ENCODE measurements around the gene CA10. TPM values are rescaled to one million over a fixed set of nuclear protein-coding genes. Genes with fewer than 3 reads are reported as not detected.

Gene CA10
- total and polyA plus RNA-seq, 2 of the 4 experiments (the other 2 are of a cell fraction) = not detected

- H2BK15ac ChIP-seq (ENCODE audit: low read depth, low read length) = no peak overlapping the region
- H3K27me3 ChIP-seq (ENCODE audit: control insufficient read depth, insufficient read depth, low read length) = no peaks in the 10 kb centered on the region
- ChIA-PET CTCF (no interaction called here), POLR2A (ENCODE audit: unreplicated experiment) (no interaction called here)
- H3K27ac ChIP-seq (ENCODE audit: insufficient read depth, low read length) = no peak overlapping the region
- no peak overlapping the region for H4K5ac ChIP-seq (ENCODE audit: low read depth, low read length)
- H3K56ac ChIP-seq (ENCODE audit: extremely low read depth, insufficient read depth, low read length) = no peak overlapping the region
- in situ Hi-C loops (cut with MboI; ENCODE audit: low sequenced_read_pairs) = no loop called here
- no peak overlapping the region for H3K14ac ChIP-seq (replicated peaks; ENCODE audit: low read depth, low read length)
- no peaks in the 10 kb centered on the region for H3K79me1 ChIP-seq (ENCODE audit: low read depth in 1 of 2, low read length in 2 of 2)
- no peak overlapping the region for H3K4me2 ChIP-seq (ENCODE audit: low read depth, low read length)
- no peak overlapping the region for H3K9ac ChIP-seq (ENCODE audit: low read depth, low read length)
- no peak for DNase-seq
- no TSS peak for BruUV-seq (replicated peaks)
- H2BK120ac ChIP-seq (ENCODE audit: low read depth, low read length) = no peak overlapping the region
- H2BK20ac ChIP-seq (ENCODE audit: low read depth, low read length) = no peak overlapping the region
- H3K36me3 ChIP-seq (ENCODE audit: control insufficient read depth, insufficient read depth, low read length) = no peaks in the 10 kb centered on the region
- intact Hi-C loops (cut with micrococcal nuclease) = no loop called here
- no peak overlapping the region for H2AK9ac ChIP-seq (replicated peaks; ENCODE audit: low read depth, low read length, poor library complexity)
- H2AK5ac ChIP-seq (ENCODE audit: low read depth, low read length) = no peak overlapping the region
- no peaks in the 10 kb centered on the region for H3K4me1 ChIP-seq (ENCODE audit: control insufficient read depth, insufficient read depth, low read length)
- H4K8ac ChIP-seq (ENCODE audit: low read depth in 2 of 2, low read length in 2 of 2) = no peak overlapping the region
- H3K4me3 ChIP-seq (ENCODE audit: insufficient read depth, low read depth, low read length) = no peak overlapping the region
- ATAC-seq (ENCODE audit: low read depth) = no peak
- H3K9me1 ChIP-seq (ENCODE audit: insufficient read depth, low read length) = no peaks in the 10 kb centered on the region
- H3K23ac ChIP-seq (ENCODE audit: low read depth, low read length) = no peak overlapping the region
- H3K4ac ChIP-seq (ENCODE audit: low read depth, low read length) = no peak overlapping the region
- H2AFZ ChIP-seq (replicated peaks; ENCODE audit: low read length, poor library complexity) = no peak overlapping the region
- no peaks in the 10 kb centered on the region for H4K20me1 ChIP-seq (ENCODE audit: insufficient read depth, low read length)
- no CpG with 5 or more reads among the region's 7 CpGs for WGBS, 2 experiments (ENCODE audit: extremely low coverage in 2 of 2, insufficient read length in 1 of 2)
- 0 out of 2 replicates have a peak, but pooled peaks have one; percentile 16 for TF ChIP-seq MAFK (IDR thresholded peaks at IDR 0.05; ENCODE audit: low read depth, low read length)
- no peak for TF ChIP-seq MXI1 (IDR thresholded peaks at IDR 0.05; ENCODE audit: borderline replicate concordance, low read depth, low read length)
- dilution Hi-C loops (cut with HindIII; ENCODE audit: low sequenced_read_pairs, unreplicated experiment) = no loop called here
- H3K9me3 ChIP-seq (ENCODE audit: control insufficient read depth, insufficient read depth, low read length) = peaks cover 11% of the 10 kb centered on the region
- no peak overlapping the region for H2BK5ac ChIP-seq (ENCODE audit: low read depth, low read length, poor library complexity, severe bottlenecking)
- no peak overlapping the region for H4K91ac ChIP-seq (ENCODE audit: insufficient read depth, low read depth, low read length)
- H3K18ac ChIP-seq (ENCODE audit: low read depth, low read length) = no peak overlapping the region
Observed at GRCh38 chr17:52124993-52125392, 33.5 kb downstream of the CA10 start.
